ENCODE measurements around the gene GDPD5.

- TF ChIP-seq GATA3 (IDR thresholded peaks at IDR 0.05; ENCODE audit: low read depth, low read length) (no peak), GATA2 (IDR thresholded peaks at IDR 0.05; ENCODE audit: low read depth, low read length) (no peak)
Measured at GRCh38 chr11:75567971-75568370, 42.2 kb upstream of the GDPD5 start.

Measured in SH-SY5Y (cell line).